ENCODE measurements around the gene RNFT2. TPM values are rescaled to one million over a fixed set of nuclear protein-coding genes. Genes with fewer than 3 reads are reported as not detected.

RNFT2 gene
- total RNA-seq, 1 donor from 2014 or later: 20.0 TPM

DNA sequence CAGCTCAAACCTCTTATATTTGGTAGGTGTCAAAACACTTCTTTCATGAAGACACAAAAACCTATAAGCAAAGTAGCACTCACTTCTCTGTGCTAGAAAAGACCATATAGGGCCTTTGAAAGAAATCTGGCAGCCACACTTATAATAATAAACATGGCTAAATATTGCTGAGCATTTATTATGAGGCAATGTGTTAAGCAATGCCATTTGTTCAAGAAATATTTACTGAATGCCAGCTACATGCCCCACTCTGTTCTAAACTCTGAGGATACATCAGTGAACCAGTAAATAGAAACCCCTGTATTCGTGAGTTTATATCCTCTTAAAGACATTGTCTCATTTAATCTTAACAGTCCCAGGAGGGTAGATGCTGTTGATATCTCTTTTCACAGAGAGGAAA is 52.0 kb downstream of the RNFT2 start:
- H3K36me3 Mint-ChIP-seq (ENCODE audit: low read depth, unreplicated experiment): peaks cover 3% of the 10 kb centered on the region
- no peak overlapping the region for H3K27ac Mint-ChIP-seq (ENCODE audit: unreplicated experiment)
- H3K9me3 Mint-ChIP-seq (ENCODE audit: unreplicated experiment): no peaks in the 10 kb centered on the region
- H3K4me3 Mint-ChIP-seq (ENCODE audit: unreplicated experiment): no peak overlapping the region
- TF ChIP-seq, protein P1, sequence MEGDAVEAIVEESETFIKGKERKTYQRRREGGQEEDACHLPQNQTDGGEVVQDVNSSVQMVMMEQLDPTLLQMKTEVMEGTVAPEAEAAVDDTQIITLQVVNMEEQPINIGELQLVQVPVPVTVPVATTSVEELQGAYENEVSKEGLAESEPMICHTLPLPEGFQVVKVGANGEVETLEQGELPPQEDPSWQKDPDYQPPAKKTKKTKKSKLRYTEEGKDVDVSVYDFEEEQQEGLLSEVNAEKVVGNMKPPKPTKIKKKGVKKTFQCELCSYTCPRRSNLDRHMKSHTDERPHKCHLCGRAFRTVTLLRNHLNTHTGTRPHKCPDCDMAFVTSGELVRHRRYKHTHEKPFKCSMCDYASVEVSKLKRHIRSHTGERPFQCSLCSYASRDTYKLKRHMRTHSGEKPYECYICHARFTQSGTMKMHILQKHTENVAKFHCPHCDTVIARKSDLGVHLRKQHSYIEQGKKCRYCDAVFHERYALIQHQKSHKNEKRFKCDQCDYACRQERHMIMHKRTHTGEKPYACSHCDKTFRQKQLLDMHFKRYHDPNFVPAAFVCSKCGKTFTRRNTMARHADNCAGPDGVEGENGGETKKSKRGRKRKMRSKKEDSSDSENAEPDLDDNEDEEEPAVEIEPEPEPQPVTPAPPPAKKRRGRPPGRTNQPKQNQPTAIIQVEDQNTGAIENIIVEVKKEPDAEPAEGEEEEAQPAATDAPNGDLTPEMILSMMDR (IDR thresholded peaks at IDR 0.05; ENCODE audit: unreplicated experiment): no peak
- H3K27me3 Mint-ChIP-seq (ENCODE audit: unreplicated experiment): no peaks in the 10 kb centered on the region
- no peaks in the 10 kb centered on the region for H3K4me1 Mint-ChIP-seq (ENCODE audit: unreplicated experiment)
- no peak for DNase-seq (ENCODE audit: low spot score)

DNA sequence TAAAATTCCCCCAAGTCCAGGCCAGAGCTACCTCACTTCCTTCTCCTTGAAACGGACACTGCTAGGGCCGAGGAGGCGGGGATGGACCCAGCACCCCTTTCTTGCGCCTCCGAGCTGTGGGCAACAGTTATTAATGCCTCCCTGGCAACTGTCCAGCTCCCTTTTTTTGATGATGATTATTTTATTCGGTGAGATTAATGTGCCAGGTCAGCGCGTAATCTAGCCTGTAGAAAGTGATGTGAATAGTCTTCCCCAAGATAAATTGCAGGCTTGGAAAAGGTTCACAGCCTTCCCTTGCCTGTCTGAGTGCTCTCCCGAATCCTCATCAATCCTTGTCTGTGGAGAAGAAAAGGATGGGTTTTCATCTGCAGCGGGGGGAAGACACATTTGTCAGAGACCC is 54.3 kb downstream of the RNFT2 start:
- H3K4me1 Mint-ChIP-seq (ENCODE audit: unreplicated experiment): no peaks in the 10 kb centered on the region
- H3K9me3 Mint-ChIP-seq (ENCODE audit: unreplicated experiment): no peaks in the 10 kb centered on the region
- H3K4me3 Mint-ChIP-seq (ENCODE audit: unreplicated experiment): no peak overlapping the region
- no peak for DNase-seq (ENCODE audit: low spot score)
- peaks cover 3% of the 10 kb centered on the region for H3K27me3 Mint-ChIP-seq (ENCODE audit: unreplicated experiment)
- no peak overlapping the region for H3K27ac Mint-ChIP-seq (ENCODE audit: unreplicated experiment)
- H3K36me3 Mint-ChIP-seq (ENCODE audit: low read depth, unreplicated experiment): no peaks in the 10 kb centered on the region
- TF ChIP-seq, protein P1 (IDR thresholded peaks at IDR 0.05; ENCODE audit: unreplicated experiment): no peak

DNA sequence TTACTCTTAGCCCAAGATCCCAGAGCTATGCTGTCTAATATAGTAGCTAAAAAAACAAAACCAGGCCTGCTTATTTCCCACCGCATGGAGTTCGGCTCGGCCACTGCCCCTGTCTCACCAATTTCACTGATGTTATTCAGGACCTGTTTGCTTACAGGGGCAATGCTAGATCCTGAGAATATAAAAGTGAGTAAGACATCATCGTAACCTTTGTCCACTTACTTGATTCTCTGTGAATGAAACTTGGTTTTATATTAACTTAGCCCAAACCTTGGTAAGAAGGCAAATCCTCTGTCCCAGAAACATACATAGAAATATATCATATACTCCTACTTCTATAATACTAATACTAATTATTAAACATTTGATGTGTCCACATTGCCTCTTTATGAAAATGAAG is 56.6 kb downstream of the RNFT2 start:
- Mint-ChIP-seq H3K9me3 (ENCODE audit: unreplicated experiment) (no peaks in the 10 kb centered on the region), H3K27me3 (ENCODE audit: unreplicated experiment) (peaks cover 4% of the 10 kb centered on the region), H3K4me3 (ENCODE audit: unreplicated experiment) (no peak overlapping the region), H3K36me3 (ENCODE audit: low read depth, unreplicated experiment) (peaks cover 12% of the 10 kb centered on the region), H3K4me1 (ENCODE audit: unreplicated experiment) (no peaks in the 10 kb centered on the region), H3K27ac (ENCODE audit: unreplicated experiment) (no peak overlapping the region)
- DNase-seq (ENCODE audit: low spot score): no peak
- TF ChIP-seq, protein P1 (IDR thresholded peaks at IDR 0.05; ENCODE audit: unreplicated experiment): no peak

DNA sequence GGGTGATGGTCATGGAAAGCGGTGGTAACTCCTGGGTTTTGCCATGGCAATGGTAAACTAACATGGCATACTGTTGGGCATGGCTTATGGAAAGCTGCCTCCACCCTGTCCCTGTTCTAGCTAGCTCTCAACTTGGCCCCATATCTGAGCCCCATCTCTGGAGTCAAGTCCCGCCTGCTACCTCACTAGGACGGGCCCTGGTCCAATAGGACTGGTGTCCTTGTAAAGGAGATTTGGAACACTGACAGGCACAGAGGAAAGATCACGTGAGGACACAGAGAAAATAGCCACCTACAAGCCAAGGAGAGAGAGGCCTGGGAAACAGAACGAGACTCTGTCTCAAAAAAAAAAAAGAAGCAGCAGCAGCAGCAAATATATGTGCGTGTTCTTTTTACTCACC is 59.8 kb downstream of the RNFT2 start:
- Mint-ChIP-seq H3K4me1 (ENCODE audit: unreplicated experiment) (no peaks in the 10 kb centered on the region), H3K4me3 (ENCODE audit: unreplicated experiment) (no peak overlapping the region), H3K27me3 (ENCODE audit: unreplicated experiment) (peaks cover 4% of the 10 kb centered on the region), H3K27ac (ENCODE audit: unreplicated experiment) (no peak overlapping the region), H3K36me3 (ENCODE audit: low read depth, unreplicated experiment) (peaks cover 16% of the 10 kb centered on the region), H3K9me3 (ENCODE audit: unreplicated experiment) (no peaks in the 10 kb centered on the region)
- DNase-seq (ENCODE audit: low spot score): no peak
- TF ChIP-seq, protein P1 (IDR thresholded peaks at IDR 0.05; ENCODE audit: unreplicated experiment): no peak

DNA sequence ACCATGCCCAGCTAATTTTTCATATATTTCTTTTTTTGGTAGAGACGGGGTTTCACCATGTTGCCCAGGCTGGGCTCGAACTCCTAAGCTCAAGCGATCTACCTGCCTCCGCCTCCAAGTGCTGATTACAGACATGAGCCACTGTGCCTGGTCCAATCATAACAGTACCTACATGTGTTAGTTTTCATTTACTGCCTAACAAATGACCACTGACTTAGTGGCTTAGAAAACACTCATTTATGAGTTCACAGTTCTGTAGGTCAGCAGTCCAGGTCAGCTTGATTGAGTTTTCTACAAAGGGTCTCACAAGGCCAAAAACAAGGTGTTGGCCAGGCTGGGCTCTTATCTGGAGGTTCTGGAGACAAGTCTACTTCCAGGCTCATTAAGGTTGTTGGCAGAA is 60.6 kb downstream of the RNFT2 start:
- Mint-ChIP-seq H3K36me3 (ENCODE audit: low read depth, unreplicated experiment) (peaks cover 16% of the 10 kb centered on the region), H3K27ac (ENCODE audit: unreplicated experiment) (no peak overlapping the region), H3K9me3 (ENCODE audit: unreplicated experiment) (no peaks in the 10 kb centered on the region), H3K27me3 (ENCODE audit: unreplicated experiment) (peaks cover 4% of the 10 kb centered on the region), H3K4me3 (ENCODE audit: unreplicated experiment) (no peak overlapping the region), H3K4me1 (ENCODE audit: unreplicated experiment) (no peaks in the 10 kb centered on the region)
- TF ChIP-seq, protein P1 (IDR thresholded peaks at IDR 0.05; ENCODE audit: unreplicated experiment): no peak
- no peak for DNase-seq (ENCODE audit: low spot score)

Data from endothelial cell (in vitro differentiated cells).